Cerebellar nuclear complex (tissue), 1 donor: ENCODE measurements around the gene NCK1.
"Not testable (repeated sequence)": the region's sequence is repeated elsewhere in the genome, so short reads cannot be mapped to it uniquely, and the experiment has no call there.

ENCODE experiments used
- DNase-seq, 2 experiments: peaks; one replicate each; lab custom pipeline; 2025; lab: John Stamatoyannopoulos, UW

NCK1 gene

DNA sequence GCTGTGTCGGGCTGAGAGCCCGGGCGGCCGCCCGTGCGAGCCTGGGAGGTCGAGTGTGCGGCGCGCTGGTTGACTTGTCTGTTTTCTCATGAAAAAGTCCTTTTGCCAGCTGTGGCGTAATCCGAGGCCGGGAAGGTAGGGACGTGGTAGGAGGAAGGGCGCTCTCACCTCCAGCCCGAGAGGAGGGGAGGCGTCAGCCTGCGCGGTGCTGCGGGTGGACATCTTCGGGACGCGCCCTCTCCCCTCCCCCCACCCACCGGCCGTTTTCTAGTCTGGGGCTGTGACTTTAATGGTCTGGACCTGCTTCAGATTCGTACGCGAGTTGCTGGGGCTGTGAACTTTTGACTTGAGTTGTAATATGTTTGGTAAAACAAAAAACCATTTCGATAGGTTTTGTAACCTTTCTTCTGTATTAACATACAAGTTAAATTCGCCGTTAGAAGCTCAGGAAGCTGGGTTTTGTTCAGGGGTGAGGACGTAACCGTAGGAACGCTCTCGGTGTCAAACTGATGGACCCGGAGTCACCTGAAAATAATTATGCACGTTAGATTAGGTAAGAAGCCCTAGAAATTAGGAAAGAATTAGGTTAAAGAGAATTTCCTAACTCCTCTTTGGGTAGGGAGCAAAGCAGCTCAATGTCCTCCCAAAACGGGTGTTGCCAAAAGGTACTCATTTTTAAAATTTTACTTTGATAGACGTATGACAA lies 762 bp downstream of the NCK1 start:
- no peak for DNase-seq

DNA sequence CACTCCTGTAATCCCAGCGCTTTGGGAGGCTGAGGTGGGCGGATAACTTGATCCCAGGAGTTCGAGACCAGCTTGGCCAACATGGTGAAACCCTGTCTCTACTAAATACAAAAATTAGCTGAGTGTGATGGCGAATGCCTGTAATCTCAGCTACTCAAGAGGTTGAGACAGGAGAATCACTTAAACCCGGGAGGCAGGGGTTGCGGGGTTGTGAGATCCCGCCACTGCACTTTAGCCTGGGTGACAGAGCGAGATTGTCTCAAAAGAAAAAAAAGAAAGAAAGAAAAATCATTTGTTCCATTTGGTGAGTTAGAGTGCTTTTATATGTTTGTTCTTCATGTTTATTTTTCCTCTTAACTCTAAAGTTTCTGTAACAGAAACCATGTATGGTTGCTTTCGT lies 7.3 kb downstream of the NCK1 start:
- DNase-seq: no peak

GRCh38 chr3:136872258-136872657 lies 10.2 kb downstream of the NCK1 start:
- not testable (repeated sequence) for DNase-seq

- not testable (repeated sequence) for DNase-seq
Observed at GRCh38 chr3:136879510-136879909, 17.5 kb downstream of the NCK1 start.

DNA sequence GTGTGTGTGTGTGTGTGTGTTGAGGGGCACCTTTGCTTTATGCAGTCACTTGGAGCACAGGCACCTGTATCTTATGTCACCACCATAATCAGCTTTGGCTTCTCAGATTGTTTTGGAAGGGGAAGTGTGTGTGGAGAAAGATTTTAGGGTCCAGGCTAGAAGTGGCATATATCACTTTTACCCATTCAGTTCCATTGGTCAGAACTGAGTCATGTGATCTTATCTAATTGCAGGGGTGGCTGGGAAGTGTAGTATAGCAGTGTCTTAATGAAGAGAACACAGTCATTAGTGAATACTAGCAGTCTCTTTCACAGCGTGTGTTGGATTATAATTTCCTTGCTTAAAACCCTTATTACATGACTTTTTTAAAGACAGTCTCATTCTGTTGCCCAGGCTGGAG lies 20.6 kb downstream of the NCK1 start:
- no peak for DNase-seq

DNA sequence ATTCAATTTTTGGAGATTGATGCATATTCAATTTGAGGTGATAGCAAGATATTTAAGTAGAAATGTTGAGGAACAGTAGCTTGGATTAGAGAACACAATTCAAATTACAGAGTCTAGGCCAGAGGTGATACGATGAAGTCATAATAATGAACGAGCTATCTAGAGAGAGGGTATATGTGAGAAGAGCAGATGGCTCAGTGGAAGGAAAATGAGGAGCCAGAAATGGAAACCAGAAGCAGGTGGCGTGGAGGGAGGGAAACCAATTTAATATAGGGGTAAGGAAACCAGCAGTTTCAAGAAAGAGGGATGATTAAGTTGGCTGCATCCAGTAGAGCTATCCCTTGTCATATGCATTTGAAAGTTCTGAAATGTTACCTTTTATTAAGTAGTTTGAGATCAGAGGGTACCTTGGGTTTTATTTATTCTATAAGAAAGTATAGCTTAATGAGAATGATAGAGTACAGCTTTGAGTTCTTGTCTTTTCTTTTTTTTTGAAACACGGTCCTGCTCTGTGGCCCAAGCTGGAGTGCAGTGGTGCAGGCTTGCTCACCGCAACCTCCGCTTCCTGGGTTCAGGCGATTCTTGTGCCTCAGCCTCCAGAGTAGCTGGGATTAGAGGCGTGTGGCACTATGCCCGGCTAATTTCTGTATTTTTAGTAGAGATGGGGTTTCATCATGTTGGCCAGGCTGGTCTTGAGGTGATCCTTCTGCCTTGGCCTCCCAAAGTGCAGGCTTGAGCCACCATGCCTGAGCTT lies 22.1 kb downstream of the NCK1 start:
- no peak for DNase-seq

DNA sequence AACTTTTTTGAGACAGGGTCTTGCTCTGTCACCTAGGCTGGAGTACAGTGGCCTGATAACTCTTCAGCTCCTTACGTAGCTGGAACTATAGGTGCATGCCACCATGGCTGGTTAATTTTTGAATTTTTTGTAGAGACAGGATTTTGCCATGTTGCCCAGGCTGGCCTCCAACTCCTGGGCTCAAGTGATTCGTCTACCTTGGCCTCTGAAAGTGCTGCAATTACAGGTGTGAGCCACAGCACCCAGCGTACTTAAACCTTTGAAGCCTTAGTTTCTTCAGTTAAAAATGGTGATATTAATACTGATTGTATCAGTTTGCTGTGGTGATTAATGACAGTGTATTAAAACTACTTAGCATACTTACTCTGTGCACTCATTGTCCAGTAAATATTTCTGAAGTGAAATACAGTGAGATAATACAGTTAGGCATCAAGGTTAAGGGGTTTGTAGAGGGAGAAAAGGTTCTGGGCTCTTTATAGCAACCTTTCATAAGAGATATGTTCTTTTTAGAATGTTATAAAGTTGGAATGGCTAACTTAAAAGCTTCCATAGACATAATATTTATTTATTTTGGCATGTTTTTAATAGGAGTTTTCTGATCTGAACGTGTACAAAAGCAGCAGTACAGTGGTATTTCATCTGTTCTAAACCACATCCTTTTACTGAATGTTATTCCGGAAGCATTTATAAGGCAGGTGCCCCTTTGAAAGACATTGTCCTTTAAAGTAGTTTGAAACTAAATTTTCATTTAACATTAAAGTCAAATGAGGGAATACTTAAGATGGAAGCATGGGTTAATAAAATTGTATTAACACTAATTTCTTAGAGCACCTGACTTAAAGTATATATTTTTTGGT lies 23.6 kb downstream of the NCK1 start:
- DNase-seq: no peak

GRCh38 chr3:136889947-136890346 lies 27.9 kb downstream of the NCK1 start:
- no peak for DNase-seq

DNA sequence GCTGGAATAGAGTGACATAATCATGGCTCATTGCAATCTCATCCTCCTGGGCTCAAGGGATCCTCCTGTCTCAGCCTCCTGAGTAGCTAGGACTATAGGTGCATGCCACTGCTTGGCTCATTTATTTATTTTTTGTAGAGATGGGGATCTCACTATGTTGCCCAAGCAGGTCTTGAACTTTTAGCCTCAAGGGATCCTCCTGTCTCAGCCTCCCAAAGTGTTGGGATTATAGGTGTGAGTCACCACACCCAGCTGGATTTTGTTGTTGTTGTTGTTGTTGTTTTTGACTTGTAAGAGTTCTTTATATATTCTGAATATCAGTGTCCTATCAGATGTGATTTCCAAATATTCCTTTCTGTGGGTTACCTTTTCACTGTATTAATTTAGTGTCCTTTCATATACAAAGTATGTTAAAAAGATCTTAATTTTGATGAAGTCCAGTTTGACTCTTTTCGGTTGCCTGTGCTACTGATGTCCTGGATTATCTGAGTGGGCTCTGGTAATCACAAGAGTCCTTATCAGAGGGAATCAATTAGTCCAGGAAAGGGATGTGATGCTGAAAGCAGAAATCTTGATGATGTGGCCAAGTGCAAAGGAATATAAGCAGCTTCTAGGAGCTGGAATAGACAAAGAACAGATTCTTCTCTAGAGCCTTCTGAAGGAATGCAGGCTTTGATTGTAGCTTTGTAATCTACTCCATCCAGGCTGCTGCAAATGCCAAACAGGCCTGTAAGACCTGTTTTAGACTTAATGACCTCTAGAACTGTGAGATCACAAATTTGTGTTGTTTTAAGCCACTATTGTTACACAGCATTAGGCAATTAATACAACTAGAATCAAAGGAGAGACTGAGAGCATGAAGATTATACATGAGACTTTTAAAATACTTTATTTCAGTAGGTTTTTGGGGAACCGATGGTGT lies 30.2 kb downstream of the NCK1 start:
- DNase-seq: no peak

DNA sequence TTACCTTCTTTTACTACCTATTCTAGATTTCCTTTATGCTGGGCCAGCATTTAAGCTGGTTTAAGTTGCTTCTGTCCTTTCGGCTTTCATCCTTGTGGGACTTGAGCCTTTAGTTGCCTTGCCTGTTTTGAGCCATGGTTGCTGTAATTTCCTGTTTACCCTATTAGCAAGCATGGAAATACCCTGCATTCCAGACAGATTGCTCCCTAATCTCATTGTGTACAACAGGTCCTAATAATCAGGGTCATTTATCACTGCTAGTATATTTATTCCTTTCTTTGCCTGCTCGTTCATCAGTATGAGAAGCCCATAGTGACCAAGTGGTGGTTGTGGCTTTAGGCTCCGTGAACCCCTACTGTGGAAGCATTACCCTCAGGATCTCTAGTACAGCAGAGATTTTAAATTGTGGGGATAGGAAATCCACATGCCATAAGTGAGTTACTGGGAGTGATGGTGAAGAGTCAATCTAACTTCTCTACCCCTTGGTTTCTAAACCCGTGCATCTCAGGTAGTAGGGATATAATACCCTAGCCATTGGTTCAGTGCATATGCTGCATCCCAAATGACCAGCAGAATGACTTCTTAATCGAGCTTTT lies 31.9 kb downstream of the NCK1 start:
- DNase-seq: no peak

GRCh38 chr3:136897171-136897570 lies 35.2 kb downstream of the NCK1 start:
- not testable (repeated sequence) for DNase-seq

- DNase-seq: no peak
Observed at GRCh38 chr3:136898549-136898948, 36.5 kb downstream of the NCK1 start.

GRCh38 chr3:136898954-136899353 lies 36.9 kb downstream of the NCK1 start:
- DNase-seq: no peak

GRCh38 chr3:136899622-136900158 lies 37.7 kb downstream of the NCK1 start:
- DNase-seq: no peak

- not testable (repeated sequence) for DNase-seq
Observed at GRCh38 chr3:136900694-136901093, 38.7 kb downstream of the NCK1 start.

GRCh38 chr3:136901391-136901790 lies 39.4 kb downstream of the NCK1 start:
- no peak for DNase-seq

- DNase-seq: not testable (repeated sequence)
Observed at GRCh38 chr3:136902530-136902929, 40.5 kb downstream of the NCK1 start.

- no peak for DNase-seq
Observed at GRCh38 chr3:136903899-136904298, 41.9 kb downstream of the NCK1 start.

GRCh38 chr3:136904746-136905145 lies 42.7 kb downstream of the NCK1 start:
- no peak for DNase-seq

DNA sequence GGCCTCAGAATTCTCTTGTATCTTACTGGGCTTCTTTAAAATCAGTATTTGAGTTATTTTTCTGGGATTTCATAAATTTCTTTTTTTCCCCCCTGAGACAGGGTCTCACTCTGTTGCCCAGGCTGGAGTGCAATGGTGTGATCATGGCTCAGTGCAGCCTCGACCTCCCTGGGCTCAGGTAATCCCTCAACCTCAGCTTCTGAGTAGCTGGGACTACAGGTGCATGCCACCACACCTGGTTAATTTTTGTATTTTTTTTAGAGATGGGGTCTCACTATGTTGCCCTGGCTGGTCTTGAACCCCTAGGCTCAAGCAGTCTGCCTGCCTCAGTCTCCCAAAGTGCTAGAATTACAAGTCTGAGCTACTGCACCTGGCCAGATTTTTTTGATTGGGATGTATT lies 43.5 kb downstream of the NCK1 start:
- no peak for DNase-seq

DNA sequence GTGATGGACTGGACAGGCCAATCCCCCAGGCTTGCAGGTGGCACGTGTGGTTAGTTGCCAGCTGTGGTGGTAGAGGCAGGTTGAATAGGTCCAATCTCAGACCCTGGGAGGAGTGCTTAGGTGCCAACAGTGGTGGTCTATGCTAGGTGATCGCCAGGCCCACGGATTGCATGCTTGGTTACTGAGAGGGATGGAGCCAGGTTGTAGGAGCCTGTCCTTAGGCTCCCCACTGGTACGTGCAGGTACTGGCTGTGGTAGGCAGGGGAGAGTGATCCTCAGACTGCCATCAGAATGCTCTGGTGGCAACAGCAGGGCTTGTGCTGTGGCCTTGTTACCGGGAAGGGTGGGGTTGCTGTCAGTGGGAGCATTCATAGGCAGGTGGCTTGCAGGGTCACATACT lies 44.7 kb downstream of the NCK1 start:
- DNase-seq: no peak
